Aorta (tissue), 5 donors: ENCODE data around the gene ENTPD8. TPM values are rescaled to one million over a fixed set of nuclear protein-coding genes. Genes with fewer than 3 reads are reported as not detected.

ENCODE experiments used
- ATAC-seq: fragments of 200-7000 bp; cut with Tn5 transposase; one replicate; pipeline ENCODE4 v1.9.1; 2022; ENCODE audit warnings: moderate library complexity; ENCODE audit not compliant: low FRiP score
- DNase-seq, 2 donors: peaks; one replicate each; pipeline ENCODE4 v3.0.0-alpha.2; 2020
- H3K27ac ChIP-seq, 2 donors: one replicate each; pipeline ENCODE4 v1.5.1; 2013; ENCODE audit warnings: low read length in 2 of 2, mild to moderate bottlenecking in 2 of 2, moderate library complexity in 2 of 2, control low read depth in 1 of 2, inconsistent platforms in 1 of 2, low read depth in 1 of 2
- H3K27me3 ChIP-seq, 2 donors: one replicate each; pipeline ENCODE4 v1.6.1; 2013; ENCODE audit warnings: control low read depth in 1 of 2, low read length in 1 of 2, mild to moderate bottlenecking in 1 of 2, moderate library complexity in 1 of 2; ENCODE audit not compliant: insufficient read depth in 2 of 2, control insufficient read depth in 1 of 2
- H3K36me3 ChIP-seq, 2 donors: one replicate each; pipeline ENCODE4 v1.6.1; 2013; ENCODE audit warnings: control low read depth in 1 of 2, low read length in 1 of 2, mild to moderate bottlenecking in 1 of 2; ENCODE audit not compliant: insufficient read depth in 2 of 2, control insufficient read depth in 1 of 2
- H3K4me1 ChIP-seq, 2 donors: one replicate each; pipeline ENCODE4 v1.6.1; 2013; ENCODE audit warnings: low read length in 2 of 2, control low read depth in 1 of 2, mild to moderate bottlenecking in 1 of 2, moderate library complexity in 1 of 2; ENCODE audit not compliant: insufficient read depth in 2 of 2, control insufficient read depth in 1 of 2
- H3K4me3 ChIP-seq, 2 donors: one replicate each; pipeline ENCODE4 v1.5.1; 2013; ENCODE audit warnings: low read length in 2 of 2, control low read depth in 1 of 2, mild to moderate bottlenecking in 1 of 2
- H3K9me3 ChIP-seq: one replicate; pipeline ENCODE4 v1.6.1; 2013; ENCODE audit warnings: mild to moderate bottlenecking, low read length; ENCODE audit not compliant: control insufficient read depth
- WGBS, 2 donors: extraction: QIAGEN DNeasy Blood & Tissue Kit; methylation state at CpG; one replicate each; pipeline ENCODE4 v1.1.7; 2013; 5-methylcytosine and 5-hydroxymethylcytosine counted together
- intact Hi-C, 2 donors: fragments of 100-400 bp; cut with DNase I; formaldehyde crosslinking; loops; one replicate each; pipeline versions ENCODE4 v1.14.2 to v1.15.0; 2022
- polyA plus RNA-seq, 2 donors: library from polyadenylated mRNA; stranded (reverse); fragments of 200-250 nt; gene quantifications; one replicate each; pipeline ENCODE4 v1.2.3, GENCODE V29; 2013
- total RNA-seq, 2 donors: library from RNA; stranded (reverse); fragmentation: NEBNext Ultra II Directional; extraction: Animal tissue kit (Norgen Biotek cat#: 25700); gene quantifications; one replicate each; pipeline ENCODE4 v1.2.1, GENCODE V29; 2021
- donor health status: healthy with polysubstance abuse.
- donor health status: Bipolar disorder and iron deficiency.
- donor health status: DM: no; HTN: no; CAD: no.
- donor health status: DM: no; HTN: no; CAD: no.
- donor health status: DM: yes; HTN: yes; CAD: no.

The ENTPD8 gene
- total and polyA plus RNA-seq, 4 donors, result 3.1 TPM; not detected in 3

DNA sequence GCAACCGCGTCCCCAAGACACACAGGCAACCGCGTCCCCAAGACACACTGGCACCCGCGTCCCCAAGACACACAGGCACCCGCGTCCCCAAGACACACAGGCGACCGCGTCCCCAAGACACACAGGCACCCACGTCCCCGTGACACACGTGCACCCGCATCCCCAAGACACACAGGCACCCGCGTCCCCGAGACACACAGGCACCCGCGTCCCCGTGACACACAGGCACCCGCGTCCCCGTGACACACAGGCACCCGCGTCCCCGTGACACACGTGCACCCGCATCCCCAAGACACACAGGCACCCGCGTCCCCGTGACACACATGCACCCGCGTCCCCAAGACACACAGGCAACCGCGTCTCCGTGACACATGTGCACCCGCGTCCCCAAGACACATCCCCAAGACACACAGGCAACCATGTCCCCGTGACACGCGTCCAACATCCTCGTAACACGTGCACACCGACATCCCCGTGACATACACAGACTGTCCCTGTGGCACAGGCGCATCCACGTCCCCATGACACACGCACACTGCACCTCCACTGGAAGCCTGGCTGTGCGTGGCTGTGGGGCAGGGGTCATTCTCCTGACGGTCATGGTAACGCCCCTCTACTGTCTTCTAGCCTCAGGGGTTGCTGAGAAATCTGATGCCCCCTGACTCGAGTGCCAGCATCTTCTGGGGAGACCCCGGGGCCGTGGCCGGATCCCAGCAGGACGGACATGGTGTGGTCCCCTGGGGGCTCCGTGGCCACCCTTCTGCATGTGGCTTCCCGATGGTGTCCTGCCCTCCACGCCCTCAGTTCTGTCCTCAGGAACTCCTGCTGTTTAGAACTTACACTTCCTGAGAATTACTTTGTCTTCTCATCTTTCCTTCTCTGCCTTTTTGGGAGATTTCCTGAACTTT is 42.3 kb downstream of the ENTPD8 start:
- Histone ChIP-seq H3K4me3 (no peak overlapping the region), H3K4me1 (no peaks in the 10 kb centered on the region), H3K27ac (no peak overlapping the region), H3K36me3 (no peaks in the 10 kb centered on the region), H3K9me3 (no peaks in the 10 kb centered on the region), H3K27me3 (no peaks in the 10 kb centered on the region)
- intact Hi-C loops, result no loop called here
- DNase-seq (no peak), ATAC-seq (no peak)
- WGBS, 2 donors, result 95 to 97% methylated on average over 60 of the region's 60 CpGs

DNA sequence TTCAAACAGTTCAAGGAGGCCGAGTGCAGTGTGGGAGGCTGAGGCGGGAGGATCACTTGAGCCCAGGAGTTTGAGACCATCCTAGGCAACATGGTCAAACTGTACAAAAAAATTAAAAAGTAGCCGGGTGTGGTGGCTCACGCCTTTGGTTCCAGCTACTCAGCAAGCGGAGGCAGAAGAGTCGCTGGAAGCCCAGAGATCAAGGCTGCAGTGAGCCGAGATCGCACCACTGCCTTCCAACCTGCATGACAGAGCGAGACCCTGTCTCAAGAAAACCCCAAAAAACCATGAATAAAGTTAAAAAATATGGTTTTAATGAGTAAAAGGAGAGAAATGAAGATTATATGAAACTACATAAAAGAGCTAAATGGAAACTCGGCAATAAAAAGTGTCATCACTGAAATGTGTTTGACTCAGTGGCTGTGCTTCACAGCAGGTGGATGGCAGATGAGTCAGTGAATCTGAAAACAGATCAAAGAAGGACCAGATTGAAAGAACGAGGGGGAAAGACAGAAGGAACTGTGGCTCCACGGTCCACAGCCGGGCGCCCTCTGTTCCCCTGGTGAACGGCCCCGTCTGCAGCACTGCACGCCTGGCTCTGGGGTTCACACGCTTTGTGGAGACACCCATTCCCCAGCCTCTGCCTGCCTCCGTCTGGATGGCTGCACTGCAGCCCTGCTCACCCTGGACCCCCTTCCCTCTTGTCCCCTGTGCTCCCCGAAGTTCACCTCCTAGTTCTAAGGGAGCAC is 43.3 kb downstream of the ENTPD8 start:
- Histone ChIP-seq H3K36me3 (no peaks in the 10 kb centered on the region), H3K9me3 (no peaks in the 10 kb centered on the region), H3K27ac (no peak overlapping the region), H3K4me3 (no peak overlapping the region), H3K27me3 (no peaks in the 10 kb centered on the region), H3K4me1 (no peaks in the 10 kb centered on the region)
- intact Hi-C loops, result no loop called here
- no peak for ATAC-seq
- 96 to 97% methylated on average over 20 of the region's 20 CpGs for WGBS, 2 donors
- DNase-seq, result no peak

DNA sequence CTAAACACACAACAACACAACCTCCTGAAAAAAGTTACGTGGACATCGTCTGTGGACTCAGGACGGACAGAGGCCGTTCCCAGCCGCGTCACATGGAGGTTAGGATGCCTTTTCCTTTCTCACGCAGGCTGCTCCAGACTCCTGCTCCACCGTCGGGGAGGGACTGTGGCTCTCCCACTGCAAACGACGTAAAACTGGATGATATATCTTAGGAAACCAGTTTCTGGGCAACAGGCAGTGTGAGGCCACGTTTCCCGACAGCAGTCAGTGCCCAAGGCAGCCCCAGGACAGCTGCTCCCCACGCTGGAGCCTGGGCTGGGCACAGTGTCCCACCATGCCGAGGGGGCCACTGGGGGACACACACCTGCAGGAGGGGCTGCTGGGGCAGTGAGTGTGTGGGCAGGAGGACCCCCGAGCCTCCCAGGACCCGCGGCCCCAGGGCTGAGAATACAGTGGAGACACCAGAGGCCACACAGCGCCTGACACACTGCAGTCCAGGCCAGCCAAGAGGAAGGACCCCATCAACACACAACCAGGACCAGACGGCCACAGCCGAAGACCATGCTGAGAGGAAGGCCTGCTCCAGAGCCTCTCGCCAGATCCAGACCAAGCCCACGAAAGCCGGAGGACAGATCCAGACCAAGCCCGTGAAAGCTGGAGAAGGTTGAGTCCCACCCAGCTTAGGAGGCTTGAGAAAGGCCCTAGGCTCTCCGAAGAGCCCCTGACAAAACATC is 44.4 kb downstream of the ENTPD8 start:
- ATAC-seq (peak; percentile 24), DNase-seq (no peak)
- H3K36me3 ChIP-seq, result peaks cover 0 to 2% of the 10 kb centered on the region in 2 donors
- H3K27ac ChIP-seq, result no peak overlapping the region
- intact Hi-C loops, result no loop called here
- no peaks in the 10 kb centered on the region for H3K9me3 ChIP-seq
- no peaks in the 10 kb centered on the region for H3K4me1 ChIP-seq
- no peaks in the 10 kb centered on the region for H3K27me3 ChIP-seq
- no peak overlapping the region for H3K4me3 ChIP-seq
- WGBS, 2 donors, result 91 to 95% methylated on average over 26 of the region's 26 CpGs

DNA sequence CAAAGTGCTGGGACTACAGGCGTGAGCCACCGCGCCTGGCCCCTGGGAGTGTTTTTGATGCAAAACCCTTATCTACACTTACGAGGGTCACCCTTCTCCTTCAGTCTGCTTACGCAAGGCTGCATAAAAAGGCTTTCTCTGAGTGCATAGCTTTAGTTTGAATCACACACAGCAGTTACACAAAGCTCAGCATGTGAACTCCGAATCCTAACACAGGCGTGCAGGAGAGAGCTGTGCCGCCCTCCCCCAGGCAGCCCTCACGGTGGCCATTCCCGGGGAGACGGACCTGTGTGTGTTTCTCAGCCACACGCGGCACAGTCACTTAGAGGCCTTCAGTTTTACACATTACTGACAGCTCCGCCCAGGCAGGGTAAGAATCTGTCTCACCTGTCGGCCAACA is 44.9 kb downstream of the ENTPD8 start:
- 89 to 93% methylated on average over 15 of the region's 15 CpGs for WGBS, 2 donors
- Histone ChIP-seq H3K4me1 (no peaks in the 10 kb centered on the region), H3K27ac (no peak overlapping the region), H3K9me3 (no peaks in the 10 kb centered on the region), H3K27me3 (no peaks in the 10 kb centered on the region), H3K4me3 (no peak overlapping the region), H3K36me3 (peaks cover 0 to 2% of the 10 kb centered on the region in 2 donors)
- no peak for DNase-seq
- intact Hi-C loops, result no loop called here
- no peak for ATAC-seq

DNA sequence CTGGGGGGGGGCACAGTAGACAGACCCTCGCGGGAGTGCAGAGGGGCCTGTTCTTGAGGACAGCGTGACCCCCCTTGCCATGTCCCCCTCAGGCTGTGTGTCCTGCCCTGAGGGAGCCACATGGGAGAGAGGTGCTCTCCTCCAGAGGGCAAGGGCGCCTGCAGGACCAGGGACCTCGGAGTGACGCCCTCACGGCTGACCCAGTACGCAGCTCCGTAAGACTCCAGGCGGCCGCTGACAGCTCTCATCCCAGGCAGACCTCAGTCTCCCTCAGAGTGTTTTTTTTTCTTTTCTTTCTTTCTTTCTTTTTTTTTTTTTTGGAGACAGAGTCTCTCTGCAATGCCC is 45.5 kb downstream of the ENTPD8 start:
- H3K27ac ChIP-seq, result no peak overlapping the region
- H3K4me1 ChIP-seq, result no peaks in the 10 kb centered on the region
- no peak for DNase-seq
- no peaks in the 10 kb centered on the region for H3K9me3 ChIP-seq
- H3K4me3 ChIP-seq, result no peak overlapping the region
- 79 to 83% methylated on average over 11 of the region's 11 CpGs for WGBS, 2 donors
- no peaks in the 10 kb centered on the region for H3K27me3 ChIP-seq
- intact Hi-C loops, result no loop called here
- H3K36me3 ChIP-seq, result peaks cover 0 to 2% of the 10 kb centered on the region in 2 donors
- no peak for ATAC-seq

DNA sequence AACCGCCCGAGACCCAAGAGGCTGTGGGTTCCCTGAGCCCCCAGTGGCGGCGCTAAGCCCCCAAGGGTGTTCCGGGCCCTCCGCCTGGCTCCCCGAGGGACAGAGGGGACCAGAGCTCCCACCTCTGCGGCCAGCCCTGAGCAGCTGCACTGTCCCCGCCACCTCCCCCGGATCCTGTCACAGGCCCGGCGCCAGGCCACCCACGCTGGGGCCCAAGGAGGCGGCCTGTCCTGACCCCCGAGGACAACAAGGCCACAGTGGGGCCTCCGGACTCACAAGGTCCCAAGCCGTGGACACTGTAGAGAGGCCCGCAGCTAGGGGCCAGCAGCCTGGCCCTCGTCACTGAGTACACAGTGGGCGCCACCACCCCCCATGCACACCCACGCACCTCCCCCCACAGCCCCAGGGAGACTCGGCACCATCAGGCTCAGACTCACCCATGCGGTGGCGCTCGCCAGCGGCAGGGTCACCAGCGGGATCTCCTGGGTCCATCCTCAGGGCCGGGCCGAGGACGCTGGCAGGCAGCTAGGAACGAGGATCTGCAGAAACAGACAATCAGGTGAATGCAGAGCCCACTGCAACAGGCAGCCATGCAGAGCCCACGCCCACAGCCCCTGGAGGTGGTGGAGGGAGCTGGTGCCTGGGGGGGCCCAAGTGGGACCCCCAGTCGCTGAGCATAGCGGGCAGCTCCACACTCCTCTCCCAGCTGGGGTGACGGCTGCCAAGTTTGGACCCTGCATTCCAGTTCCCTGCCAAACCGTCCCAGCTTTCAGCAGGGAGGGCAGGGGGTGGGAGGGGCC is 46.1 kb downstream of the ENTPD8 start:
- H3K4me1 ChIP-seq, result no peaks in the 10 kb centered on the region
- DNase-seq, result peak in 1 of 2 donors; percentile 69
- H3K4me3 ChIP-seq, result no peak overlapping the region
- intact Hi-C loops, result no loop called here
- H3K36me3 ChIP-seq, result peaks cover 0 to 2% of the 10 kb centered on the region in 2 donors
- H3K9me3 ChIP-seq, result no peaks in the 10 kb centered on the region
- WGBS, 2 donors, result 85 to 88% methylated on average over 36 of the region's 36 CpGs
- H3K27me3 ChIP-seq, result no peaks in the 10 kb centered on the region
- H3K27ac ChIP-seq, result no peak overlapping the region
- ATAC-seq, result no peak

DNA sequence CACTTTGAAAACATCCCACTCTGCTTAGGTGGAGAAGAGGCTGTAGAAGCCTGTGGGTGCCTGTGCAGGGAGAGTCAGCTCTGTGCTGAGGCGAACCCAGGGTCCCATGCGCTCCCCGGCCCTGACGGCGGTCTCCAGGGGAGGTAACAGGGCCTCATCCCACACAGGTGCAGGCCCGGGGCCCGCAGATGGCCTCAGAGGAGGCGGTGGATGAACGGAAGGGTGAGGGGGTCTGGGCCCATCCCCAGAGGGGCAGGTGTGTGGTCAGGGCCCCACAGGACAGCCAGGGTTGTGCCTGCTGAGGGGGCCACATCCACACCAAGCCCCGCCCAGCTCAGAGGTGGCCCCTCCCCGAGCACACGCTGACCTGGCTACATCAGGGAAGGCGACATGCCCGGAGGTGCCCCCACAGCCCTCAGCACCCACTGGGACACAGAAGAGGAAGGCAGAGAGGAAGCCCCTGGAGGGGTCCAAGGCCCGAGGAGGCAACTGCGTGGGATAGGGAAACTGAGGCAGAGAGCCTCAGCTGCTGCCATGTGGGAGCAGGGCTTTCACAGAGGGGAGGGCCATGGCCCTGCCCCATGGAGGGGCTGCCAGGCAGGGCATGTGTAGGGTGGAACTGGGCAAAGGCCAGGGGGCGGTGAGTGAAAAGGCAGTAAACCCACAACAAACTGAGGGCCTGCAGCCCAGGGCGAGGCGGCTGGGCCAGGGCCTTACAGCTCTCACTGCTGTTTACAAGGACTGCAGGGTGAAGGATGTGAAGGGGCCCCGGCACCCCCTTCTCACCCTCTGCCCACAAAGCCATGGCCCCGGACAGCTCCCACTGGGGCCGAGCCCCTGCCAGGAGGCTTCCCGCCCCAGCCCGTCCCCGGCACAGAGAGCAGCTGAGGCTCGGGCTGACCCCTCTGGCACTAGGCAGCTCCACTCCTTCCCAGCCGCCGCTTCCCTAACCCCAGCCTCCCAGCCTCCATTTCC is 47.7 kb downstream of the ENTPD8 start:
- H3K36me3 ChIP-seq, result peaks cover 0 to 2% of the 10 kb centered on the region in 2 donors
- 90 to 95% methylated on average over 23 to 28 of the region's 28 CpGs for WGBS, 2 donors
- no peaks in the 10 kb centered on the region for H3K9me3 ChIP-seq
- H3K4me3 ChIP-seq, result no peak overlapping the region
- ATAC-seq (no peak), DNase-seq (no peak)
- no peak overlapping the region for H3K27ac ChIP-seq
- H3K27me3 ChIP-seq, result no peaks in the 10 kb centered on the region
- no peaks in the 10 kb centered on the region for H3K4me1 ChIP-seq
- intact Hi-C loops, result no loop called here
